Fibroblast of skin of right quadriceps (primary cell): ENCODE measurements around the gene KIF1B.

ENCODE experiments used
- DNase-seq: peaks from one replicate; pipeline ENCODE4 v3.0.0-alpha.2; 2013

The KIF1B gene

GRCh38 chr1:10209905-10210810 lies at the start of gene KIF1B:
Gene KIF1B, plus strand, starts transcription at chr1:10210570. Its CDS starts 21,759 bp downstream, at chr1:10232329.
- DNase-seq, result peak; percentile 99

- no peak for DNase-seq
Observed at GRCh38 chr1:10160907-10161490, 49.4 kb upstream of the KIF1B start.

- no peak for DNase-seq
Observed at GRCh38 chr1:10161541-10162290, 48.7 kb upstream of the KIF1B start.

GRCh38 chr1:10168912-10169514 lies 41.4 kb upstream of the KIF1B start:
- no peak for DNase-seq

- DNase-seq, result no peak
Observed at GRCh38 chr1:10170239-10170574, 40.2 kb upstream of the KIF1B start.

- DNase-seq, result no peak
Observed at GRCh38 chr1:10171105-10171767, 39.1 kb upstream of the KIF1B start.

GRCh38 chr1:10171995-10172669 lies 38.2 kb upstream of the KIF1B start:
- DNase-seq, result no peak

GRCh38 chr1:10173582-10173981 lies 36.8 kb upstream of the KIF1B start:
- no peak for DNase-seq

- DNase-seq, result no peak
Observed at GRCh38 chr1:10177876-10178275, 32.5 kb upstream of the KIF1B start.

GRCh38 chr1:10178597-10179405 lies 31.6 kb upstream of the KIF1B start:
- DNase-seq, result peak; percentile 60

GRCh38 chr1:10179406-10180091 lies 30.8 kb upstream of the KIF1B start:
- DNase-seq, result no peak

- peak; percentile 78 for DNase-seq
Observed at GRCh38 chr1:10181154-10181553, 29.2 kb upstream of the KIF1B start.

GRCh38 chr1:10185759-10186158 lies 24.6 kb upstream of the KIF1B start:
- DNase-seq, result no peak

GRCh38 chr1:10186331-10187025 lies 23.9 kb upstream of the KIF1B start:
- peak; percentile 88 for DNase-seq

- no peak for DNase-seq
Observed at GRCh38 chr1:10187026-10187334, 23.4 kb upstream of the KIF1B start.

GRCh38 chr1:10188133-10188650 lies 22.2 kb upstream of the KIF1B start:
- DNase-seq, result no peak

- DNase-seq, result no peak
Observed at GRCh38 chr1:10189659-10190058, 20.7 kb upstream of the KIF1B start.

- DNase-seq, result no peak
Observed at GRCh38 chr1:10192263-10192662, 18.1 kb upstream of the KIF1B start.

- no peak for DNase-seq
Observed at GRCh38 chr1:10193288-10193687, 17.1 kb upstream of the KIF1B start.

- DNase-seq, result peak; percentile 45
Observed at GRCh38 chr1:10195570-10195969, 14.8 kb upstream of the KIF1B start.
